ENCODE measurements around the gene MVB12B. TPM values are rescaled to one million over a fixed set of nuclear protein-coding genes. Genes with fewer than 3 reads are reported as not detected.
A peak's percentile ranks its signal among the peaks of the same experiment; 100 is the strongest.

The MVB12B gene
- total RNA-seq, 1 experiment from 2014 or later, result 5.7 TPM

GRCh38 chr9:126449725-126450667, 123.4 kb downstream of the MVB12B start:
- DNase-seq (ENCODE audit: low spot score) (no peak), ATAC-seq (no peak)
- no peak overlapping the region for H3K4me3 Mint-ChIP-seq
- H3K36me3 Mint-ChIP-seq, result no peaks in the 10 kb centered on the region
- H3K27me3 Mint-ChIP-seq (ENCODE audit: low read depth), result no peaks in the 10 kb centered on the region
- no peaks in the 10 kb centered on the region for H3K9me3 Mint-ChIP-seq
- ChIA-PET POLR2A (no interaction called here), CTCF (interaction anchor here (0.8 to 1.7 kb wide), 4 partner anchors 15 to 108 kb away, joined by 3 to 4 read pairs (median 4); no protein-coding TSS in a partner anchor)
- H3K4me1 Mint-ChIP-seq, result peaks cover 21% of the 10 kb centered on the region
- peak overlapping the region; percentile 48; the same call in 1 of the 2 replicates for H3K27ac Mint-ChIP-seq
- TF ChIP-seq FOXJ3 (CRISPR knock-in tag; IDR thresholded peaks at IDR 0.05; ENCODE audit: borderline replicate concordance) (no peak), HMGXB4 (CRISPR knock-in tag; IDR thresholded peaks at IDR 0.05) (no peak), ATF1 (CRISPR knock-in tag; IDR thresholded peaks at IDR 0.05) (no peak), ATF2 (CRISPR knock-in tag; IDR thresholded peaks at IDR 0.05; ENCODE audit: borderline replicate concordance, low read depth) (no peak), CREB1 (CRISPR knock-in tag; IDR thresholded peaks at IDR 0.05) (no peak), USF2 (CRISPR knock-in tag; IDR thresholded peaks at IDR 0.05) (no peak), ELF4 (CRISPR knock-in tag; IDR thresholded peaks at IDR 0.05; ENCODE audit: low read depth) (no peak), GABPB1 (CRISPR knock-in tag; IDR thresholded peaks at IDR 0.05) (no peak), FOXK1 (CRISPR knock-in tag; IDR thresholded peaks at IDR 0.05) (no peak), CBFB (CRISPR knock-in tag; IDR thresholded peaks at IDR 0.05; ENCODE audit: low read depth) (no peak)

GRCh38 chr9:126450668-126451205, 124.1 kb downstream of the MVB12B start:
- ATAC-seq, result no peak
- no peaks in the 10 kb centered on the region for H3K27me3 Mint-ChIP-seq (ENCODE audit: low read depth)
- CTCF ChIA-PET, result interaction anchor here (0.8 to 1.7 kb wide), 3 partner anchors 15 to 52 kb away, joined by 3 to 4 read pairs (median 4); no protein-coding TSS in a partner anchor
- TF ChIP-seq SOX15 (CRISPR knock-in tag; IDR thresholded peaks at IDR 0.05) (no peak), EMX1 (CRISPR knock-in tag; IDR thresholded peaks at IDR 0.05) (no peak), PRDM15 (CRISPR knock-in tag; IDR thresholded peaks at IDR 0.05) (no peak), MYBL2 (CRISPR knock-in tag; IDR thresholded peaks at IDR 0.05) (no peak), USF1 (CRISPR knock-in tag; IDR thresholded peaks at IDR 0.05) (no peak), CBFB (CRISPR knock-in tag; IDR thresholded peaks at IDR 0.05; ENCODE audit: low read depth) (no peak), ZNF423 (CRISPR knock-in tag; IDR thresholded peaks at IDR 0.05) (no peak), ZNF532 (CRISPR knock-in tag; IDR thresholded peaks at IDR 0.05; ENCODE audit: borderline replicate concordance) (no peak), IRF1 (CRISPR knock-in tag; IDR thresholded peaks at IDR 0.05) (no peak)
- H3K4me1 Mint-ChIP-seq, result peaks cover 21% of the 10 kb centered on the region
- POLR2A ChIA-PET, result interaction anchor here (1.0 kb wide), 1 partner anchor 32 kb away, joined by 3 read pairs; no protein-coding TSS in a partner anchor
- no peaks in the 10 kb centered on the region for H3K9me3 Mint-ChIP-seq
- H3K4me3 Mint-ChIP-seq, result no peak overlapping the region
- 0 out of 2 replicates have a peak overlapping the region, but pooled peaks have one; percentile 48 for H3K27ac Mint-ChIP-seq
- no peaks in the 10 kb centered on the region for H3K36me3 Mint-ChIP-seq
- DNase-seq (ENCODE audit: low spot score), result no peak

Measured in WTC11 (cell line).